Choroid plexus epithelial cell (primary cell): Measurements from ENCODE around the gene L2HGDH.
"Not testable (repeated sequence)": the region's sequence is repeated elsewhere in the genome, so short reads cannot be mapped to it uniquely, and the experiment has no call there.

Source experiments
- DNase-seq: peaks from one replicate; pipeline ENCODE4 v3.0.0-alpha.2; 2010; ENCODE audit warnings: low read depth
- H3K4me3 ChIP-seq: 2 replicates; pipeline ENCODE4 v1.5.1; 2011; ENCODE audit warnings: low read depth, mild to moderate bottlenecking, control low read depth, low read length, moderate library complexity
- CTCF ChIP-seq: conservative IDR thresholded peaks from 2 replicates; pipeline ENCODE4 v1.5.1; 2011; ENCODE audit warnings: low read depth, mild to moderate bottlenecking, control low read depth, inconsistent platforms, low read length, moderate library complexity

Gene L2HGDH

GRCh38 chr14:50333014-50333509, 21.0 kb upstream of the L2HGDH start:
- TF ChIP-seq CTCF: no peak
- DNase-seq: peak; percentile 89
- no peak overlapping the region for H3K4me3 ChIP-seq

DNA sequence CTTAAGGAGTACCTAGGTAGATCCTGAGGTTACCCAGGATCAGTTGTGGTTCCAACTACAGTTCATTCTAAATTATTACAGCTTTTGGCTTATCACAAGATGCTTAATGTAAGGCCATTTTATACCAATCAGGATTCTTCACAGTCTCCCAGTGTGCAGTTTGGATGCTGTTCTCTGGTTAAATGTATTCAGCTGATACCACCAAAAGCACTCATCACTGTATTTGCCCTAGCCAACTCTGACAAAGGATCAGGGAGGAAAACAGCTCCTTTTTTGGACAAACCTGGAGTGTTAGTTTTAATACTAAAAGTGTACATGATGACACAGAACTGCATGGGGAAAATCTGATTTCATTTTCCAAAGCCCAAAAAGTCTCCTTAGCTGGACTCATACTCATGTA, 19.6 kb upstream of the L2HGDH start:
- DNase-seq: no peak

GRCh38 chr14:50321009-50321660, 9.1 kb upstream of the L2HGDH start:
- TF ChIP-seq CTCF: peak; percentile 95
- DNase-seq: peak; percentile 98
- peak overlapping the region; percentile 26 for H3K4me3 ChIP-seq

More for the DNA sequence above, 19.6 kb upstream of the L2HGDH start:
- H3K4me3 ChIP-seq: no peak overlapping the region
- TF ChIP-seq CTCF: no peak

DNA sequence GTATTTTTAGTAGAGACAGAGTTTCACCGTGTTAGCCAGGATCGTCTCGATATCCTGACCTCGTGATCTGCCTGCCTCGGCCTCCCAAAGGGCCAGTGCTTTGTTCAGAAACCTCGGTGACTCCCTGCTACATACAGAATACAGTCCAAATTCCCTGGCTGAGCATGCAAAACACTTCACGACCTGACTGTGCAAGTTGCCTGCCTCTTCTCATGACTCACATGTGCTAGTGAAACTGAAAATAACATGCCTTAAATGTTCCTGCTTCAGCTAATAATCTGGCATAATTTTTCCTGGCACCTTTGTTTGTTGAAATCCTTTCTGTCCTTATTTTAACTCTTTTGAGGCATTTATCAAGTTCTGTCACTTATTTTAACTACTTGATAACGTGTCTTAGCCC, 8.3 kb upstream of the L2HGDH start:
- TF ChIP-seq CTCF: no peak
- no peak overlapping the region for H3K4me3 ChIP-seq
- DNase-seq: peak; percentile 85

DNA sequence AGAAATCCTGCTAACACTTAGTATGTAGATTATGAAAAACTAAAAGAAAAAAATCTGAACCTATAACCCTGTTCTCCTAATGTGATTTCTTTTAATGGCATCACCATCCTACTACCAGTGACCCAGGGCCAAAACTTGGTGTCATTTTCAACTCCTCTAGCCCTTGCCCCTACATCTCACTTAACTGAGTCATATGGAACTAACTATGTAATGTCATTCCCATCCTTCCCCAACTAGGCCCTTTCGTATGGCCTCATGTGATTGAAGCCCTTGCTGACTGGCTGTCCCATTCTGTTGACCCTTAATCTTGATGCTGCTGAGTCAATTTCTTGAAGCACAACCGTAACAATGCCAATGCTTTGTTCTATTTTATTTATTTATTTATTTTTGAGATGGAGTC, 7.7 kb upstream of the L2HGDH start:
- no peak overlapping the region for H3K4me3 ChIP-seq
- peak; percentile 15 for DNase-seq
- TF ChIP-seq CTCF: no peak

DNA sequence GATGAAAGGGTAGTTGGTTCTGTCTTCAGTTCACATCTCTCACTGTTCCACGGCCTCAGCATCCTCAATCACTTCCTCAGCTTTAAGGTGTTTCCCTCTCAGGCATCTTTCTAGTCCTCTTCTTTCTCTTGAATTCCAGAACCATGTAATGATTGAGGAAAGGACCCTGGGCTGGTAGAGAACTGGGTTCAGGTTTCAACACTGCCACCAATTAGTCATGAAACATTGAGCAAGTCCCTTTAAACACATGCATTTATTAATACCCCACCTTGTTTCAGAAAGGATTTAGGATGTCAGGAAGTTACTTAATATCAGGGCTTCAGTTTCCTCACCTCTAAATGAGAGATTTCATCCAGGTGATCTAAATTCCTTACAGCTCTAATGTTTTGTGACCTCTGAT, 7.3 kb upstream of the L2HGDH start:
- DNase-seq: peak; percentile 42
- TF ChIP-seq CTCF: no peak
- no peak overlapping the region for H3K4me3 ChIP-seq

DNA sequence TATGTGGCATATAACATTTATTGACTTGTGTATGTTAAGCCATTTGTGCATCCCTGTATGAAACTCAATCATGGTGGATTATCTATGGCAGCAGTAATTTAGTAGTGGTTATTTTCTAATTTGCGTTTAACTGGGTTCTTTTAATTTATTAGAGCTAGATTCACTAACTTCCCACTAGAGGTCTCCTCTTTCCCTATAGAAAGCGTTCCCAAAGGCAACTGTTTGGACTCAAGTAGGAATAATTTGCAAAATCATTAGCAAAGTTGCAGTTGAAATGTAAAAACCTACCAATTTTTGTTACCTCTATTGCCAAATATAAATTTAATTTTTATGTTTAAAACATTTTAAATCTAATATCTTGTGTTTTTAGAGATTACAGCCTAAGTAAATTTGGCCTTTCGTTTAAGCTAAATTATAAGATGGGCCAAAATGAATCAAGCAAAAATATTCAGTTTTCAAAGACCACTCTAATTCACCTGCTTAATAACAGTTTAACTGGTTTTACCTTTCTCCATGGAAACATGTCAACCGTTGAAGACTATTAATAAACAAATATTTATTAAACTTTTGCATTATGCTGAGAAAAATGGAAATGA, 6.1 kb upstream of the L2HGDH start:
- H3K4me3 ChIP-seq: no peak overlapping the region
- DNase-seq: peak; percentile 78
- peak; percentile 63 for TF ChIP-seq CTCF

DNA sequence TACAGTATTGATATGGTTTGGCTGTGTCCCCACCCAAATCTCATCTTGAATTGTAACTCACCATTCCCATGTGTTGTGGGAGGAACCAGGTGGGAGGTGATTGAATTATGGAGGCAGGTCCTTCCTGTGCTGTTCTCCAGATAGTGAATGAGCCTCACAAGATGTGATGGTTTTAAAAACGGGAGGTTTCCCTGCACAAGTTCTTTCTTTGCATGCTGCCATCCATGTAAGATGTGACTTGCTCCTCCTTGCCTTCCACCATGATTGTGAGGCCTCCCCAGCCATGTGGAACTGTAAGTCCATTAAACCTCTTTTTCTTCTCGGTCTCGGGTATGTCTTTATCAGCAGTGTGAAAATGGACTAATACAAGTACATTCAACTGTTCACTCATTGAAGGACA, 2.1 kb upstream of the L2HGDH start:
- H3K4me3 ChIP-seq, DNase-seq: not testable (repeated sequence)
